Activated naive CD8-positive, alpha-beta T cell treated with anti-CD3 and anti-CD28 coated beads, Interleukin-2, amount 10 ng/mL, durations not matched to agents 7 days and 5 days (primary cell): Measurements from ENCODE around the gene TTLL11. TPM values are rescaled to one million over a fixed set of nuclear protein-coding genes. Genes with fewer than 3 reads are reported as not detected.

ENCODE experiments used
- ATAC-seq: fragments of 150-1000 bp; cut with Tn5 transposase; one replicate; pipeline ENCODE4 v1.10.0; 2021; ENCODE audit warnings: low read depth, moderate library complexity
- POLR2A ChIA-PET: fragments of 350-600 bp; sonication (Branson Sonifier 250); formaldehyde crosslinking; loops from one replicate; lab custom pipeline; 2021; ENCODE audit warnings: antibody characterized with exemption; lab: Charles Lee
- DNase-seq: peaks from one replicate; pipeline ENCODE4 v3.0.0; 2021
- H3K27ac Mint-ChIP-seq: one replicate; pipeline ENCODE4 v1.8.0; 2022; ENCODE audit warnings: mild to moderate bottlenecking, mixed read lengths
- H3K27me3 Mint-ChIP-seq: one replicate; pipeline ENCODE4 v1.8.0; 2022; ENCODE audit warnings: mild to moderate bottlenecking, moderate library complexity, mixed read lengths
- H3K36me3 Mint-ChIP-seq: one replicate; pipeline ENCODE4 v1.8.0; 2021; ENCODE audit warnings: mild to moderate bottlenecking, mixed read lengths
- H3K4me1 Mint-ChIP-seq: one replicate; pipeline ENCODE4 v1.8.0; 2021; ENCODE audit warnings: mixed read lengths
- H3K4me3 Mint-ChIP-seq: one replicate; pipeline ENCODE4 v1.8.0; 2022; ENCODE audit warnings: mild to moderate bottlenecking, moderate library complexity, mixed read lengths
- H3K9me3 Mint-ChIP-seq: one replicate; pipeline ENCODE4 v1.8.0; 2021; ENCODE audit warnings: mixed read lengths
- total RNA-seq, 2 experiments: library from RNA; stranded (reverse); gene quantifications; one replicate each; pipeline ENCODE4 v1.2.3, GENCODE V29; 2021

Gene TTLL11
- total RNA-seq, 2 experiments from 2014 or later: 3.9 to 4.1 TPM

GRCh38 chr9:122095010-122095767 lies 2.1 kb upstream of the TTLL11 start:
- peaks cover 10% of the 10 kb centered on the region for H3K27me3 Mint-ChIP-seq
- H3K36me3 Mint-ChIP-seq: no peaks in the 10 kb centered on the region
- peaks cover 32% of the 10 kb centered on the region for H3K4me1 Mint-ChIP-seq
- no peaks in the 10 kb centered on the region for H3K9me3 Mint-ChIP-seq
- peak overlapping the region; percentile 59 for H3K4me3 Mint-ChIP-seq
- DNase-seq: peak; percentile 45
- ATAC-seq: no peak
- no peak overlapping the region for H3K27ac Mint-ChIP-seq
- POLR2A ChIA-PET: no interaction called here

GRCh38 chr9:122091682-122092592 lies 1.2 kb downstream of the TTLL11 start:
- Mint-ChIP-seq H3K27ac (peak overlapping the region; percentile 76), H3K4me3 (peak overlapping the region; percentile 86), H3K27me3 (peaks cover 10% of the 10 kb centered on the region), H3K4me1 (peaks cover 31% of the 10 kb centered on the region), H3K9me3 (no peaks in the 10 kb centered on the region), H3K36me3 (no peaks in the 10 kb centered on the region)
- no peak for ATAC-seq
- DNase-seq: no peak
- POLR2A ChIA-PET: interaction anchor here (1.2 kb wide), 1 partner anchor 39 kb away, joined by 3 read pairs; no protein-coding TSS in a partner anchor

GRCh38 chr9:122090981-122091380 lies 2.1 kb downstream of the TTLL11 start:
- ATAC-seq (no peak), DNase-seq (no peak)
- H3K9me3 Mint-ChIP-seq: no peaks in the 10 kb centered on the region
- H3K27ac Mint-ChIP-seq: no peak overlapping the region
- no peak overlapping the region for H3K4me3 Mint-ChIP-seq
- H3K36me3 Mint-ChIP-seq: no peaks in the 10 kb centered on the region
- H3K27me3 Mint-ChIP-seq: peaks cover 10% of the 10 kb centered on the region
- H3K4me1 Mint-ChIP-seq: peaks cover 28% of the 10 kb centered on the region
- POLR2A ChIA-PET: no interaction called here

- Mint-ChIP-seq H3K9me3 (no peaks in the 10 kb centered on the region), H3K27ac (no peak overlapping the region), H3K27me3 (peaks cover 10% of the 10 kb centered on the region), H3K36me3 (no peaks in the 10 kb centered on the region), H3K4me1 (peaks cover 25% of the 10 kb centered on the region), H3K4me3 (no peak overlapping the region)
- ATAC-seq: no peak
- no peak for DNase-seq
- POLR2A ChIA-PET: no interaction called here
Observed at GRCh38 chr9:122090287-122090883, 2.7 kb downstream of the TTLL11 start.

GRCh38 chr9:122088880-122089706 lies 4.0 kb downstream of the TTLL11 start:
- ATAC-seq: no peak
- Mint-ChIP-seq H3K9me3 (no peaks in the 10 kb centered on the region), H3K4me3 (no peak overlapping the region), H3K27ac (no peak overlapping the region), H3K4me1 (peaks cover 18% of the 10 kb centered on the region), H3K36me3 (no peaks in the 10 kb centered on the region), H3K27me3 (peaks cover under 1% of the 10 kb centered on the region)
- no peak for DNase-seq
- POLR2A ChIA-PET: interaction anchor here (0.6 kb wide), 1 partner anchor 15 kb away, joined by 4 read pairs; no protein-coding TSS in a partner anchor

GRCh38 chr9:122087406-122088200 lies 5.5 kb downstream of the TTLL11 start:
- Mint-ChIP-seq H3K27me3 (no peaks in the 10 kb centered on the region), H3K4me1 (peaks cover 22% of the 10 kb centered on the region), H3K36me3 (no peaks in the 10 kb centered on the region), H3K4me3 (no peak overlapping the region), H3K27ac (no peak overlapping the region), H3K9me3 (no peaks in the 10 kb centered on the region)
- POLR2A ChIA-PET: no interaction called here
- no peak for DNase-seq
- no peak for ATAC-seq

- POLR2A ChIA-PET: no interaction called here
- DNase-seq (no peak), ATAC-seq (no peak)
- H3K36me3 Mint-ChIP-seq: no peaks in the 10 kb centered on the region
- no peak overlapping the region for H3K27ac Mint-ChIP-seq
- no peak overlapping the region for H3K4me3 Mint-ChIP-seq
- no peaks in the 10 kb centered on the region for H3K27me3 Mint-ChIP-seq
- peaks cover 17% of the 10 kb centered on the region for H3K4me1 Mint-ChIP-seq
- H3K9me3 Mint-ChIP-seq: no peaks in the 10 kb centered on the region
Observed at GRCh38 chr9:122086873-122087272, 6.2 kb downstream of the TTLL11 start.

GRCh38 chr9:122085260-122085659 lies 7.8 kb downstream of the TTLL11 start:
- POLR2A ChIA-PET: no interaction called here
- Mint-ChIP-seq H3K9me3 (no peaks in the 10 kb centered on the region), H3K36me3 (no peaks in the 10 kb centered on the region), H3K4me3 (no peak overlapping the region), H3K4me1 (peaks cover 7% of the 10 kb centered on the region), H3K27ac (no peak overlapping the region), H3K27me3 (no peaks in the 10 kb centered on the region)
- DNase-seq (no peak), ATAC-seq (no peak)

GRCh38 chr9:122084026-122084675 lies 9.0 kb downstream of the TTLL11 start:
- POLR2A ChIA-PET: no interaction called here
- no peak overlapping the region for H3K27ac Mint-ChIP-seq
- ATAC-seq: no peak

GRCh38 chr9:122080986-122081385 lies 12.1 kb downstream of the TTLL11 start:
- POLR2A ChIA-PET: no interaction called here
- H3K27ac Mint-ChIP-seq: no peak overlapping the region
- H3K9me3 Mint-ChIP-seq: peaks cover 3% of the 10 kb centered on the region
- ATAC-seq (no peak), DNase-seq (no peak)
- H3K36me3 Mint-ChIP-seq: peaks cover 8% of the 10 kb centered on the region
- peaks cover 2% of the 10 kb centered on the region for H3K27me3 Mint-ChIP-seq
- H3K4me3 Mint-ChIP-seq: no peak overlapping the region
- H3K4me1 Mint-ChIP-seq: peaks cover 5% of the 10 kb centered on the region

More at GRCh38 chr9:122084026-122084675, 9.0 kb downstream of the TTLL11 start:
- Mint-ChIP-seq H3K9me3 (no peaks in the 10 kb centered on the region), H3K4me3 (no peak overlapping the region), H3K27me3 (no peaks in the 10 kb centered on the region), H3K36me3 (no peaks in the 10 kb centered on the region), H3K4me1 (peaks cover 5% of the 10 kb centered on the region)
- DNase-seq: no peak

- Mint-ChIP-seq H3K27me3 (peaks cover 2% of the 10 kb centered on the region), H3K27ac (no peak overlapping the region), H3K4me1 (peaks cover 4% of the 10 kb centered on the region), H3K9me3 (peaks cover 3% of the 10 kb centered on the region), H3K4me3 (no peak overlapping the region), H3K36me3 (peaks cover 8% of the 10 kb centered on the region)
- DNase-seq (no peak), ATAC-seq (no peak)
- POLR2A ChIA-PET: no interaction called here
Observed at GRCh38 chr9:122078557-122078956, 14.6 kb downstream of the TTLL11 start.

- Mint-ChIP-seq H3K9me3 (peaks cover 3% of the 10 kb centered on the region), H3K4me1 (no peaks in the 10 kb centered on the region), H3K27me3 (peaks cover 2% of the 10 kb centered on the region), H3K36me3 (peaks cover 8% of the 10 kb centered on the region), H3K27ac (no peak overlapping the region), H3K4me3 (no peak overlapping the region)
- no peak for ATAC-seq
- no peak for DNase-seq
- POLR2A ChIA-PET: no interaction called here
Observed at GRCh38 chr9:122076773-122077172, 16.3 kb downstream of the TTLL11 start.
